ENCODE results near the gene RASGRF1.

GRCh38 chr15:78990278-78990677 lies 100.3 kb downstream of the RASGRF1 start:
- TF ChIP-seq CTCF (IDR thresholded peaks at IDR 0.05; ENCODE audit: low read depth, low read length), result no peak
- TF ChIP-seq EZH2phosphoT487 (IDR thresholded peaks at IDR 0.05; ENCODE audit: low read depth), result no peak

Data from OCI-LY3 (cell line).